Activated T-cell treated with anti-CD3 and anti-CD28 coated beads, Interleukin-2, amount 50 U/mL, for 24 hours (primary cell): Measurements from ENCODE around the gene STK17B.

Experiments used
- DNase-seq: peaks from one replicate; pipeline ENCODE4 v3.0.0-alpha.2; 2020
- H3K27ac Mint-ChIP-seq: 2 replicates; pipeline ENCODE4 v1.8.0; 2020; ENCODE audit warnings: mild to moderate bottlenecking, mixed read lengths
- H3K27me3 Mint-ChIP-seq: 2 replicates; pipeline ENCODE4 v1.8.0; 2020; ENCODE audit warnings: mixed read lengths
- H3K36me3 Mint-ChIP-seq: 2 replicates; pipeline ENCODE4 v1.8.0; 2020; ENCODE audit warnings: low read depth, mixed read lengths
- H3K4me1 Mint-ChIP-seq: 2 replicates; pipeline ENCODE4 v1.8.0; 2020; ENCODE audit warnings: low read depth, mixed read lengths
- H3K4me3 Mint-ChIP-seq: 2 replicates; pipeline ENCODE4 v1.8.0; 2020; ENCODE audit warnings: mild to moderate bottlenecking, moderate library complexity, mixed read lengths
- H3K9me3 Mint-ChIP-seq: 2 replicates; pipeline ENCODE4 v1.8.0; 2020; ENCODE audit warnings: mixed read lengths

Gene STK17B

DNA sequence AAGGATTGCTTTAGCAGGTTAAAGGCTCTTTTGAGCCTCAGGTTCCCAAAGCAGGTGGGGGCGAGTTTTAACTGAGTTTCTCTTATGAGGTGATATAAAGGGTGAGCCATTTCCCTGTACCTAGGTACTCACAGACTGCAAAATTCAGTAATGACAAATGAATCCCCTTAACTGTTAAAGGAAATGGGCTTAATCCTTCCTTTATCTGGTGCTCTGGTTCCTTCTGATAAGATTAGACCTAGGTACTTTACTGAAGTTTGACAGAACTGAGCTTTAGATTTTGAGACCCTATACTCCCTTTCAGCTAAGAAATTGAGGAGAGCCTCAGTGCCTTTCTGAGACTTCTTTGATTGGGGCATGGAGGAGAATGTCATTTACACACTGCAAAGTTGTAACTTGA is 42.6 kb downstream of the STK17B start:
- Mint-ChIP-seq H3K4me3 (no peak overlapping the region), H3K4me1 (no peaks in the 10 kb centered on the region), H3K27me3 (no peaks in the 10 kb centered on the region), H3K9me3 (peaks cover 42% of the 10 kb centered on the region), H3K27ac (no peak overlapping the region), H3K36me3 (peaks cover 50% of the 10 kb centered on the region)
- no peak for DNase-seq

DNA sequence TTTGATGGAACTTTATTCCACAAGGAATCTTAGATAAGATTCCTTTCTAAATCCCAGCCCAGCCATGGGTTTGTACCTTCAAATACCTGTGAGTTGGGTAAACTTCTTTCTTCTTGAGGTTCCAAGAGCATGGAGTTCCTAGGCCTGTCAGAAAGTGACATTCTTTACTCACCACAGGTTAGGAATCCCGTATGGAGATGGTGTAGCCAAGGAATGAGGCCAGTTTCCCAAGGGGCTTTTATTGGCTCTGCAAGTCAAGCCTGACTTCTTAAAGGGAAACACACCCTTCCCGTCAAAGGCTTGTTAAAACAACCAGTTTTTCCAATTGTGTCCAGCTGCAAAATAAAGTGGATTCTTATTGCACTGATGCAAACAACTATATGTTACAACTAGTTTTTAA is 45.8 kb downstream of the STK17B start:
- DNase-seq = no peak
- H3K27me3 Mint-ChIP-seq = no peaks in the 10 kb centered on the region
- H3K9me3 Mint-ChIP-seq = peaks cover 17% of the 10 kb centered on the region
- H3K27ac Mint-ChIP-seq = no peak overlapping the region
- H3K36me3 Mint-ChIP-seq = peaks cover 18% of the 10 kb centered on the region
- H3K4me3 Mint-ChIP-seq = no peak overlapping the region
- H3K4me1 Mint-ChIP-seq = no peaks in the 10 kb centered on the region

DNA sequence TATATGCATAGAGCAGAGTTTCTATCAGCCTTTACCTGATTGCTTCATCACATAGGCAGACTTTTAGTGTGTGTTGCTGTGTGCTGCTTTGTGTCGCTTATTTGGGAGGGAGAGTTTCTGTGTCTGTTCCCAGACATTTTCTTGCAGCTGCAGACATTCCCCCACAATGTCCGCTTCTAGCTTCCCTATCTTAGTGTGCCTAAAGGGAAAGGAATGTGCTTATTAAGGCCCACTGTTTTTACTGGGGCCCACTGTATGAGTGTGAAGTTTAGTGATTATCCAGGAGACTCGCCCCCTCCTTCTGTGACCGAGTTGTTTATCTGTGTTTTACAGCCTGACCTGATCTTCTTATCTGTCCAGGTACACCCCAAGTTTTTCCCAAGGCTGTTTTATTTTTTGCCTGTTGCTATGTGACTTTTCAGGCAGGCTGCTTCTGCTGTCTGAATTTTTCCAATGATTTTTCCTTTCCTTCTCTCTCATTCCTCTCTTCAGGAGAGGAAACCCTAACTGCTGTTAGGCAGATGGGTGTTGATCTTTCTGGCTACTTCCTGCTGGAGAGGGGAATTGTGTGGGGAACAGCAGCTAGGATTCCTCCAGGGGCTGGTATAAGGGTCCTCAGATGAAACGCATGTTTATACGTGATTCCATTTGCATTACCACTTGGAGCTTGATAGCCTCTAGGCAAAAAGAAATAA is 47.6 kb downstream of the STK17B start:
- Mint-ChIP-seq H3K9me3 (peaks cover 4% of the 10 kb centered on the region), H3K27me3 (no peaks in the 10 kb centered on the region), H3K36me3 (peaks cover 5% of the 10 kb centered on the region), H3K4me3 (no peak overlapping the region), H3K27ac (no peak overlapping the region), H3K4me1 (no peaks in the 10 kb centered on the region)
- no peak for DNase-seq

DNA sequence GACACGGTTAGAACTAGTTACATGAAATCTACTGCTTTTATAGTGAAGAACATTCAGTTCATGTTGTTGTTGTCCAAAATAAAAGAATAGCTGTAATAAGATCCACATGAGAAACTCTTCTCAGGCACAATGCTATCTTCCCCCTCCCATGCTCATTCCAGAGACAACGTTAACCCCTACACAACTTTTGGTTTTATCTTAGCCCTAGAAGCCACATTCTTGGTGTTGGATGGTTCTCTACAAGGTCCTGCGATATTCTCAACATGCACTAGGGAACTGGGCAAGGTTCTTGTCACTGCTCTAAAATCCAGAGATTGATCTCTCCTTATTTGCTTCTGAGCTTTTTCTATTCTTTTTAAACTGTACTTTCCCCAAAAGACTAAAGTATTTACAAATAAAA is 51.5 kb downstream of the STK17B start:
- DNase-seq = no peak
- H3K27me3 Mint-ChIP-seq = no peaks in the 10 kb centered on the region

DNA sequence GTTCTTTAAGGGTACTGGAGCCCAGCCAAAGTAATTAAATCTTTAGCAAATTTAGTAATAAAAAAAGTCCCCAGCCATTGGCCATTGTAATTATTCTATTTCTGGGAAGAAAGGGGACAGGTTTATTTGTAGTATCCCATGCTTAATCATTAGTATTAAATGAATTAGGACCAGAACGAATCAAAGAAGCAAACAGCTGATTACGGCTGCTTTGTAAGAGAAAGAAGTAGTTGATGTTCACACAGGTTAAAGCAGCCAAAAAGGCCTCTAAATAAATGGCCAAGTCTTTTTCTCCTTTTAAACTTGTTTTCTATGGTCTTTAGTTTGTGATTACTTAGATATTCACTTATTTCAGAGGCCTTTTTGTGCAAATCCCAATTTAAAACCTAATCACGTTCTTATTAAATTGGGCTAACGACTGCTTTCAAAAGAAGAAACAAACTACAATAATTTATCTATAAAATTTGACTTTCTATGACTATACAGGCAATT is 54.1 kb downstream of the STK17B start:
- Mint-ChIP-seq H3K4me3 (no peak overlapping the region), H3K27ac (no peak overlapping the region), H3K27me3 (no peaks in the 10 kb centered on the region), H3K36me3 (no peaks in the 10 kb centered on the region), H3K9me3 (no peaks in the 10 kb centered on the region), H3K4me1 (peaks cover 16% of the 10 kb centered on the region)
- DNase-seq = no peak

More for the DNA sequence above, 51.5 kb downstream of the STK17B start:
- Mint-ChIP-seq H3K4me3 (no peak overlapping the region), H3K27ac (no peak overlapping the region), H3K9me3 (no peaks in the 10 kb centered on the region), H3K4me1 (no peaks in the 10 kb centered on the region), H3K36me3 (no peaks in the 10 kb centered on the region)

DNA sequence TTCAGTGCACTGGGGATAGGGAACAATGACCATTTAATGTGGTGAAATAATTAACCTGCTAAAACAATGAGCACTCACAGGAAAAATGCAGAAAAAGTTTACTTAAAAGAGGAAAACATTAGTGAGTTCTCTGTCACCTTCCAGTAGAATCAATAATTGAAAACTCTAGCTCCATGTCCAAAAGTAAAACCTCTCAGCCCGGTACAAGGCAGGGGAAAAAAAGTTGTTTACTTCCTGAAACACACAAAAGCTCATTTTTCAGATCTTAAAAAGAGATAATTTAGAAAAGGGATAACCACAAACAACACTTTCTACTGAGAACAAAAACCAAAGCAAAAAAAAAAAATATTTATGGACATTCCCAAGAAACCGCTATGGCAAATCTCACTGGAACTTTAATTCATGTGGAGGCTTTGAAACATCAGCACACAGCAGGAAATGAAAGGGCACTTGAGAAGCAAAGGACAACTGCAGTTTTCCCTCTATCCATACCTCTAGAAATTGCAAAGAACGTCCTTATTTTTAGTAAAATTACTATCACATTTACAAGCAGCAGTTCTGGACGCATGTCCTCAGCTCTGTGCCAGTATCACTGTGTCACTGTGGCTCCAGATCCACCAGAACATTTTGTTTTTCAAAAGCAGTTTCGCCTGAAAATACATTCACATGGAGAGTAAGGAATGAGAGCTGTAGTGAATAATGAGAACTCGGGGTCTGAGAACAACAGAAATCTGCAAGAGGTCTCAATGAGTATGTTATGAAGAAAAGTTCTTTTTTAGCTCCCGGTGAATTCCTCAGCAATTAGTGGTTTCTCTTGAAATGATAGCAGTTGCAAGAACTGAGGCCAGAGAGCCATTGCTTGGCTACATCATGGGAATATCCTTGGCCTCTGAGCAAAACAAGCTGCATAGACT is 58.1 kb downstream of the STK17B start:
- no peaks in the 10 kb centered on the region for H3K36me3 Mint-ChIP-seq
- H3K27me3 Mint-ChIP-seq = no peaks in the 10 kb centered on the region
- H3K4me3 Mint-ChIP-seq = no peak overlapping the region
- no peaks in the 10 kb centered on the region for H3K9me3 Mint-ChIP-seq
- DNase-seq = no peak
- H3K4me1 Mint-ChIP-seq = peaks cover 22% of the 10 kb centered on the region
- no peak overlapping the region for H3K27ac Mint-ChIP-seq

DNA sequence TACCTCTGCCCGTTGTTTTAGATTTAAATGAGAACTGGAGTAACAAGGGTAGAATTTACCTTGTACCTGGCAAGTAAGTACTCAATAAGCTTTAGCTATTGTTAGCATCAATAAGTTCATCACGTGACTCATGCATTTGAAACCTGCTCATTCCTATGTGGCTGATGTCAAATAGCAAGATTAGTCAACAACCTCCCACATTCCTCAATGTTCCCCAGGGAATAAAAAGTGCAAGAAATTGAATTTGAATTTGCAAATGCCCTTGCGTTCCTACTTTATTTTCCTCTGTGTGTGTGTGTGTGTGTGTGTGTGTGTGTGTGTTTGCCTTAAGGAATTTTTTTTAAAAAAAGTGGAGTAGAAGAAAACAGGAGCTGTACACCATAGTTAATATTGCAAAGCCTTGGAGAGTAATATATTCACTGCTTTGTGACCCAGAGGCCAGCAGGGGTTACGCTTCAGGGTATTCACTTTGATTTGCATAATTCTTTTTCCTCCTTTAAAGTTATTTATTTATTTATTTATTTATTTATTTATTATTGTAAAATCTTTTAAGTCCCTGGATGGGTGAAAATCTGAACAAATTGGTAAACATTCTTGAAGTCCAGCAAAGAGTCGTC is 58.9 kb downstream of the STK17B start:
- Mint-ChIP-seq H3K27me3 (no peaks in the 10 kb centered on the region), H3K4me1 (peaks cover 23% of the 10 kb centered on the region), H3K9me3 (no peaks in the 10 kb centered on the region), H3K4me3 (no peak overlapping the region), H3K36me3 (no peaks in the 10 kb centered on the region), H3K27ac (no peak overlapping the region)
- no peak for DNase-seq

DNA sequence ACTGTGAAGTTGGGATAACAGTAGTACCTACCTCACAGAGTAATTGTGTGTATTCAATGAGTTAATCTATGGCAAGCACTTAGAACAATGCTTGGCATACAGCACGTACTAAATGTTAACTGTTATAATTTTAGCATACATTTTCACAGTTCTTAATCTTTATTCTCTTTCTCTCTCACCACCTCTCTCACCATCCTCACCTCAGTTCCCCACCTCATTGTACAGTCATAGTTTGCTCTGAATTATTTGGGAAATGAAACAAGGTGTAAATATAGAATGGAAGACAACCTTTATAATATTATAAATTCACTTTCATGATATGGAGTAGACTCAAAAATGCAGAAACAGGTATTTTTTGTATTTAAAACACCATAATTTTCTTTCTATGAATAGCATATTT is 62.8 kb downstream of the STK17B start:
- Mint-ChIP-seq H3K27me3 (no peaks in the 10 kb centered on the region), H3K27ac (no peak overlapping the region), H3K36me3 (no peaks in the 10 kb centered on the region), H3K4me3 (no peak overlapping the region), H3K4me1 (peaks cover 47% of the 10 kb centered on the region), H3K9me3 (no peaks in the 10 kb centered on the region)
- DNase-seq = no peak

DNA sequence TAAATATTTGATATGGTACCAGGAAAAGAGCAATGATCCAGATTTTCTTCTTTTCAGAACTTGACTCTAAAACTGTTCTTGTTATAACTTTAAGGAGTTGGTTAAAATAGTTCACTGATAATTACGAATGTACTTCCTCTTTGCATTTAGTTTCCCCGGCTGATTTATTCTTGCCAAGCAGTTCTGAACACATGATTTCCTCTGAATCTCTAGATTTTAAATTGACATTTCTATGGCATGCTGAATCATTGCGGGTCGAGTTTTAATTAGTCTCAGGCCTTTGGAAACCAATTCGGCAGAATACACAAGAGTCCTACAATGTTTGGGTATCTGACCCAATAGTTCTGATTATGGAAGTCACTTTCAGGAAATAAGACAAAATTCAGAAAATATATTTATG is 65.4 kb downstream of the STK17B start:
- Mint-ChIP-seq H3K27ac (peak overlapping the region; percentile 45), H3K4me3 (peak overlapping the region; percentile 37), H3K9me3 (no peaks in the 10 kb centered on the region), H3K4me1 (peaks cover 54% of the 10 kb centered on the region), H3K36me3 (no peaks in the 10 kb centered on the region), H3K27me3 (no peaks in the 10 kb centered on the region)
- no peak for DNase-seq

DNA sequence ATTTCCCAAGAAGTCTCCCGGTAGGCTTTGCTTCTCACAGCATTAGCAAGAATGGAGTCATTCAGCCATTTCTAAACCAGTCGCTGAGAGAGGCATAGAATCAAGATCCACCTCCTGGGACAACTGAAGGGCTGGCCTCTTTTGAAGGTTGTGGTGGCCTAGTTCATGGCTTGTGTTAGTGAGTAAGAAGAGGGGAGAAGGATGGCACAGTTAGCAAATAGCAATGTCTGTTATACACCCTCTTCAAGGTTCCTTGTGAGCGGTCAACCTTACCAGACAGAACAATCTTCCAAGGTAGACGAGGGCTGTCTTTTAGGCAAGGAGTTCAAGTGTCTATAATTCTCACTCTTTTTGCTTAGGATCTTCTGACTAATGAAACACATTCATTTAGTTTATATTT is 67.3 kb downstream of the STK17B start:
- no peaks in the 10 kb centered on the region for H3K36me3 Mint-ChIP-seq
- DNase-seq = no peak
- H3K9me3 Mint-ChIP-seq = peaks cover 2% of the 10 kb centered on the region
- H3K27ac Mint-ChIP-seq = no peak overlapping the region
- peaks cover 65% of the 10 kb centered on the region for H3K4me1 Mint-ChIP-seq
- H3K4me3 Mint-ChIP-seq = no peak overlapping the region
- H3K27me3 Mint-ChIP-seq = no peaks in the 10 kb centered on the region

DNA sequence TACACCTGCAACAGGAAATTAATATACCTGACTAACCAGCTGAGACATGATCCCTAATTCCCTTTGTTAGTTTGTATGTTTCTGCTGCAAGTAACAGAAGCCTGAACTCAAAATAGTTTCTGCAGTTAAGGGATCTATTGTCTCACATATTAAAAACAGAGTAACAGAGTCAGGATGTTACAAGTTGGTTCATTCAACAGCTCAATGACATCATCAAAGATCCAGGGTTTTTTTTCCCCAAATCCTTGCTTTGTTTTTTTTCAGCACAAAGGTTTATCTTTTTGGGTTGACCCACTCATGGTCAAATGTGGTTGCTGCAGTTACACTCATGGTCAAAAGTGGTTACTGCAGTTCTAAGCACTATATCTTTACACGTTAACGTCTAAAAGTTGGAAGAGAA is 67.8 kb downstream of the STK17B start:
- Mint-ChIP-seq H3K4me3 (no peak overlapping the region), H3K36me3 (no peaks in the 10 kb centered on the region), H3K27me3 (no peaks in the 10 kb centered on the region), H3K4me1 (peaks cover 65% of the 10 kb centered on the region), H3K27ac (no peak overlapping the region), H3K9me3 (peaks cover 2% of the 10 kb centered on the region)
- DNase-seq = no peak

DNA sequence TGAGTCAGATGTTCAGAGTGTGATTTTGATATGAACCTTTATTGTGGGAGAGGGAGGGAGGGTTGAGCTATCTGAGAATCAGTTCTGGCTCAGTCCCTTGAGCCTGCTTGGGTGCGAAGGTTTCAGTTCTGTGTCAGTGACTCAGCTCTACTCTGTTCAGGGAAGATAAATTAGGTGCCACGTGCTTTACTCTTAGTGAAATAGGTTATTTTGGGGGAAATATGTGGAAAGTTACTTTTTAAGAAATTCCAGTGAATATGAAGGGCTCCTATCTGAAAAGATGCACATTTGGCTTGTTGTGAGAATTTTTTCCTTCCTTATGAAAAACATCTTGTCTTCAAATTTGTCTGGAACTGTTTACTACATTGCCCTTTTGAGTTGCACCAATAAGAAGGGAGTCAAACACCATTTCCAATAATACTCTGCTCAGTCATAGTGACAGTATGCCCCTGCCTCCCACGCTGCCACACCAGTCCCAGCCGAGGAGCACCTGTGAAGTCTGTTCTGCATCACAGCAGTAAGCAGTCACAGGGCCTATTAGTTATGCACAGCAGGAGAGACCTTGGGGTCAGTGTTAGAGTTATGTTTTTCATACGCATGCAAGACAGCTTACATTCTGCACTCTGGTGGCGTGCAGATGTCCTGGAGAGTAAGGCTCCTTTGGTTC is 69.9 kb downstream of the STK17B start:
- H3K9me3 Mint-ChIP-seq = peaks cover 2% of the 10 kb centered on the region
- H3K4me3 Mint-ChIP-seq = no peak overlapping the region
- DNase-seq = peak; percentile 54
- no peaks in the 10 kb centered on the region for H3K36me3 Mint-ChIP-seq
- peak overlapping the region; percentile 89 for H3K27ac Mint-ChIP-seq
- H3K4me1 Mint-ChIP-seq = peaks cover 61% of the 10 kb centered on the region
- H3K27me3 Mint-ChIP-seq = no peaks in the 10 kb centered on the region

DNA sequence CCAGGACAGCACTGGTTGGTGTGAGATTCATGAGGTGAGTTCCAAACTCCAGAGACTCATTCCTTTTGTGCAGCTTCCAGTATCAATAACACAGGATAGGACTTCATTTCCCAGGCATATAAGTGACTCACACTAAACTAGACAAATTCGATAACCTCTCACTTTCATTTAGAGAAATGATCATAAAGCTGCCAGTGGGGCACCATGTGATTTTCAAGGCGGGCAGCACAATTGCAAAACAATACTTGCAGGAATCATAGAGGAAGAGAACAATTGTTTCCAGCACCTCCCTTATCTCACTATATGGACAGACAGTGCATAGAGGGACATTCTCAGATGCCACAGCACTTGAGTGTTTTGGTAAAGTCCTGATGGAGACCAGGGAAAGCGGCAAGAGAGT is 71.5 kb downstream of the STK17B start:
- Mint-ChIP-seq H3K27me3 (no peaks in the 10 kb centered on the region), H3K36me3 (no peaks in the 10 kb centered on the region), H3K4me1 (peaks cover 47% of the 10 kb centered on the region), H3K27ac (no peak overlapping the region), H3K9me3 (peaks cover 3% of the 10 kb centered on the region), H3K4me3 (no peak overlapping the region)
- no peak for DNase-seq

DNA sequence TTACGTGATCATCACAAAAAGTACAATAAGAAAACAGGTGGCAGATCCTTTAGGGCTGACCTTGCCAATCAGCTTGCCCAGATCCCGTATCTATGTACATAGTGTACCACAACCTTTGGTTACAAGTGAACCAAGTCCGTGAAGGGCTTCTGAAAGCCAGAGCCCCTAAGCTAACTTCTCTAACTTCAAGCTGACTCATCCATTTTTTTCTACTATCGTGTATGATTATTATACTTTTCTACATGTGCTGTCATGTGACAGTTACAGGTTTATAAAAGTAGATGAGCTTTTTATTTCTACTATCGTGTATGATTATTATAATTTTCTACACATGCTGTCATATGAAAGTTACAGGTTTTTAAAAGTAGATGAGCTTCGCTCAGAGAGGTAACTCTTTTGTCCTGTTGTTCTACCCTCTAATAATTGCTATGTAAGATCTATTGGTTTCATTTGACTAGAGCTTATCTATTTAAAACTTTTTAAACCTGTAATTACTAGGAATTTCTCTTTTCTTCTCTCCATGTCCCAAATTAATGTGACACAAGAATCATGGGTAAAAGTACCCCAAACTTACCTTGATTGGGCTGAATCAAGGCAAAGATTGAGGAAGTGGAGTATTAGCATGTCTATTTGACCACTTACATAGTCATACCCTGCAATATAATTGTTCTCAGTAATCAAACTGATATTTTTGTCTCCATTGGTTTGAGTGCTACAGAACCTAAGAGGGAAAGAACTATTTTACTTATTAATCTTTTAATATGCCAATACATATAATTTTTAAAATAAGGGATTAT is 73.3 kb downstream of the STK17B start:
- Mint-ChIP-seq H3K9me3 (peaks cover 11% of the 10 kb centered on the region), H3K4me3 (no peak overlapping the region), H3K36me3 (peaks cover 2% of the 10 kb centered on the region), H3K4me1 (peaks cover 33% of the 10 kb centered on the region), H3K27me3 (no peaks in the 10 kb centered on the region), H3K27ac (no peak overlapping the region)
- DNase-seq = no peak
